ENCODE measurements around the gene IGSF8.
"Not testable (repeated sequence)": the region's sequence is repeated elsewhere in the genome, so short reads cannot be mapped to it uniquely, and the experiment has no call there.

Gene IGSF8

DNA sequence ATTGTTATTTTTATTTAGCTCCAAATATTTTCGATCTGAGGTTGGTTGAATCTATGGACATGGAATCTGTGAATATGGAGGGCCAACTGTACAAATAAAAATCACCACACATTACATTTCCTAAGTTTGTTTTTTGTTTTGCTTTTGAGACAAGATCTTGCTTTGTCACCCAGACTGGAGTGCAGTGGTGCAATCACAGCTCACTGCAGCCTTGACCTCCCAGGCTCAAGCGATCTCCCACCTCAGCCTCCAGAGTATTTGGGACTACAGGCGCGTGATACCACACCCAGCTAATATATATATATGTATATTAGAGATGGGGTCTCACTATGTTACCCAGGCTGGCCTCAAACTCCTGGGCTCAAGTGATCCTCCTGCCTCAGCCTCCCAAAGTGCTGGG lies 27.9 kb upstream of the IGSF8 start:
- DNase-seq (ENCODE audit: low spot score), result not testable (repeated sequence)

DNA sequence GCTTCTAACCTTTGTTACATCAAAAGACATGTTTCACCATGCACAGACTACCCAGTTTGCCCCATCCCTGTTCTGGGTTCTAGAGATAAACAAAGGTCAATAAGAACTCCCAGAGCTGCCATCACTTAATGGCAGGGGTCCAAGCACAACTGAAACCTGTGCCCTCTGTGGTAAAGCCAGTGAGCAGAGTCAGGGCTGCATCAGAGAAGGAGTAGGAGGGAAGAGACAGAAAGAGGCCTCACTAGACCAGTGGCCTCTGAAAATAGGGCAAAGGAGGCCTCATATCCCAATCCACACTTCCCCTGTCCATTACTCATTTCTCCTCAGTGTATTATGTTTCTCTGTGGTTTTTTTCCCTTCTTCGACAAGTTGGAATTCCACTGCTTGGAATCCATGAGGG lies 27.3 kb upstream of the IGSF8 start:
- DNase-seq (ENCODE audit: low spot score), result no peak

DNA sequence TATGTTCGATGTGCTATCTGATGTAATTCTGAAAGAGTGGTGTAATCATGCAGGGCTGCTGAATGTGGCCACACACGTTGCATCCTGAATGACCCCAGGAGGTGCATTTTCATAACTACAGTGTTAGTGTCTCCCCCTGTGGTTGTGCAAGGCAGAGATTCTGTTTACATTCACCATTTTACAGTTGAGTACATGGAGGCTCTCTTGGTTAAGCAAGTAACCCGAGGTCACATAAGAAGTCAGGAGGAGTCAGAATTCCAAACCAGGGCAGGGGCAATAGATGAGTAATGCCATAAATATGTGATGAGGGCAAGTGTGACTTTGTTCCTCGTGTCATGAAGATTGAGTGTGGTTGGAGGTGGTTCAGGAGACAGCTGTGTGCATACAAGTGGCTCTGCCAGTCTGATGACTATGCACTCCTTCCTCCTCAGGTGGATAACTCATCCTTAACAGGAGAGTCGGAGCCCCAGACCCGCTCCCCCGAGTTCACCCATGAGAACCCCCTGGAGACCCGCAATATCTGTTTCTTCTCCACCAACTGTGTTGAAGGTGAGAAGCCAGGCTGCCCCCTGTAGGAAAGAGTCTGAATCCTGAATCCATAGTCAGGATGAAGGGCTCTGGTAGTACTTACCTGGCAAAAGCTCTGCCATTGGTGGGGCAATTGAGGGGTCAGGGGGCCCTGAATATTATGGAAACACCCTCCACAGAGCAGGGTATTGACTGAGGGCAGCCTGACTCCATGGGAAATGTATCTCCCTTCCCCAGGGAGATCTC lies 26.5 kb upstream of the IGSF8 start:
- DNase-seq (ENCODE audit: low spot score), result peak; percentile 69

DNA sequence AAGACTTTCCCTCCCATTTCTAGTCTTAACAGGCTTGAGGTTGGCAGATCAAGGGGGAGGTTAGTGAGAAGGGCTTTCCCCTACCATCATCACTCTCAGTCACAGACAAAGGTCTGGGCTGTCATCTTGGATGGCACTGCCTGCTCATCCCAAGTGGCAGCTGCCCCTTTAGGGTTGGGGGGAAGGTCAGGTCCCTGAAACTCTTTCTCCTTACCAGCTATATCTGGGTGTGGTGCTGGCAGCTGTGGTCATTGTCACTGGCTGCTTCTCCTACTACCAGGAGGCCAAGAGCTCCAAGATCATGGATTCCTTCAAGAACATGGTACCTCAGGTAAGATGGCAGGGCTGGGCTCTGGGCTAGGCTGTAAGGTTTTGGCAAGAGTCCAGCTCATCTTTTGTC lies 25.3 kb upstream of the IGSF8 start:
- DNase-seq (ENCODE audit: low spot score), result no peak

GRCh38 chr1:160122978-160123495 lies 24.6 kb upstream of the IGSF8 start:
- no peak for DNase-seq (ENCODE audit: low spot score)

- DNase-seq (ENCODE audit: low spot score), result no peak
These were observed 23.0 kb upstream of the IGSF8 start for GRCh38 chr1:160121388-160121787.

DNA sequence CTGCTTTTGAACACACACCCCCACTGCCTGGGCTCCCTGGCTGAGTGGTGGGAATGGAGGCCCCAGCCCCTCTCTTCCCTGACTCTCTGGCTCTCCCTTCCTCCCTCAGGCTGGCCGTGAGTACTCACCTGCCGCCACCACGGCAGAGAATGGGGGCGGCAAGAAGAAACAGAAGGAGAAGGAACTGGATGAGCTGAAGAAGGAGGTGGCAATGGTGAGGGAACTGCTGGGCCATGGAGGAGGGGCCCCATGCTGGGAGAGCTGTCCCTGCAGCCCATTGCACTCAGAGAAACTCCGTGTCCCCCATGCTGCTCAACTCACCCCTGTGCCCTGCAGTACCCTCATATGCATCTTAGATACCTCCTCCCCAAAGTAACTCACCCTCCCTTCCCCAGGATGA lies 22.4 kb upstream of the IGSF8 start:
- DNase-seq (ENCODE audit: low spot score), result no peak

DNA sequence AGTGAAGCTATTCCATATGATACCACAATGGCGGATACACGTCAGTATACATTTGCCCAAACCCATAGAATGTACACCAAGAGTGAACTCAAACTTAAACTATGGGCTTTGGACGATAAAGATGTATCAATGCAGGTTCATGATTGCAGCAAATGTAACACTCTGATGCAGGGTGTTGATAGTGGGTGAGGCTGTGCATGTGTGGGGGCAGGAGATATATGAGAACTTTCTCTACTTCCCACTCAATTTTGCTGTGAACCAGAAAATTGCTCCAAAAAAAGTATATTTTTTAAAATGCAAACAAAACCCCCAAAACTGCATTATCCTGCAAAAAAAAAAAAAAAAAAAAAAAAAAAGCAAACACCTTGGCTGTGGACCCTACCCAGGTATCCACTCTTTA lies 20.5 kb upstream of the IGSF8 start:
- DNase-seq (ENCODE audit: low spot score), result no peak

DNA sequence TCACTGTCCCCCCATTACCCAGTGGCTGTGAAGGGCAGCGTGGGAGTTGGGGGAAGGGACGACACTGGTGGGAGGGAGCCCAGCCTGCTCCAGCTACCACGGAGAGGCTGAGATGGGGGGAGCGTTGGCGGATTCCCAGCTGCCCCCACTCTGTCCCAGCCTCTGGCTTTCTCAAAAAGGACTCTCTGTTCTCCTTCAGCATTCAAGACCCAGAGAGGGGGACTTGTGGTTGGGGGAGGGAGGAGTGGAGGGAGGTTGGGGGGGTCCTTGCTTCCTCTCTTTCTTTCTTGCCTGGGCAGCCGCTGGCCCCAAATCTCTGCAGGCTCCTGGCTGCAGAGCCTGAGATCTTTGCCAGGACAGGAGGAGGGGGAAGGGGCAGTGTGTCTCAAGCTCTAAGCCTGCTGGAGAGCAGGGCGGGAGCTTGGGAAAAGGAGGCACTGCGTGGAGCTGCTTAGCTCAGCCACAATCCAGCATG lies 19.3 kb upstream of the IGSF8 start:
- no peak for DNase-seq (ENCODE audit: low spot score)

DNA sequence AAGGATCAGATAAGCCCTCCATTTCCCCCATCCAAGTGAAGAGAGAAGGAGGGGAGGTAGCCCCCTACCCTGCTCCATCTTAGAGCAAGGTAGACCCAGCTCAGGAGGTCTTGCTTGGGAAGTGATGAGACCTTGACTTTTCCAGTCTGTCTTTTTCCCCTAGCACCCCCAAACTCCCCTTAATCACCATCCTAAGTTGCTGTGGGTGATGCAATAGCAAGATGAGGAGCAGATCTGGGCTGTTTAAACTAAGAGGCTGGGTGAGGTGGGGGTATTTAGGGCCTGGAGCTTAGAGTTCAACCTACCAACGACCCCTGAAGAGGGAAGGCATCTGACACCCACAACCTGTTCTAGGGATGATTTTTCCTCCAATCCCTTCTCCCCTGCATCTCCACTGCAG lies 18.9 kb upstream of the IGSF8 start:
- DNase-seq (ENCODE audit: low spot score), result no peak

GRCh38 chr1:160116283-160117147 lies 18.1 kb upstream of the IGSF8 start:
- DNase-seq (ENCODE audit: low spot score), result no peak

DNA sequence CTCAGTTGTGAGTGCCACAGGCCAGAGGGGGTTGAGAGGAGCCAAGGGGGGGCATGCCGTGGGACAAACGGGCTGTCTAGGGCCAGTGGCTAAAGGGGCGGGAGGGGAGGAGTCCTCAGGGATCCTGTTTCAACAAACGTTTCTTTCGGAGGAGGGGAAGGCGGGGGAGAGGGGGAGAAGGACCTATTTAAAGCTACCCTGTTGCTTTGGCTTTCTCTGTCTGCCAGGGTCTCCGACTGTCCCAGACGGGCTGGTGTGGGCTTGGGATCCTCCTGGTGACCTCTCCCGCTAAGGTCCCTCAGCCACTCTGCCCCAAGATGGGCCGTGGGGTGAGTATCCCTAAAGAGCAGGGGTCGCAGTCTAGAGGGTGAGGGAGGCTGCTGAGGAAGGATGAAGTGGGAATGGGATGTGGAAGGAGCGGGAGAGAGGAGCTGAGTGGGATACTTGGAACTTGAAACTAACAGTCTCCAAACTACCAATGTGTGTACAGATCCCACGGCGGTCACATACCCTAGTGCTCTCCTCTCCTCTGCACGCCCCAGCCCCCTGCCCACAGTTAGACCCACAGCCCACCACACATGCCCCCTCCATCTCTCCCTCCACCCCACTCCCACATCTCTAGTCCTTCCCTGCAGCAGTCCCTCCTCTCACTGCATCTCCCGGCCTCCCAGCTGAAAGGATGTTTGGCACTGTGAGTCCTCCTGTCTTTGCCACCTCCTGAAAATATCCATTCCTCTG lies 17.3 kb upstream of the IGSF8 start, which contains the start of gene ATP1A2:
Gene ATP1A2, plus strand, starts transcription at position 215 of the 738 bp plus-strand sequence. Its CDS starts 103 bp downstream, at position 318.
- no peak for DNase-seq (ENCODE audit: low spot score)

DNA sequence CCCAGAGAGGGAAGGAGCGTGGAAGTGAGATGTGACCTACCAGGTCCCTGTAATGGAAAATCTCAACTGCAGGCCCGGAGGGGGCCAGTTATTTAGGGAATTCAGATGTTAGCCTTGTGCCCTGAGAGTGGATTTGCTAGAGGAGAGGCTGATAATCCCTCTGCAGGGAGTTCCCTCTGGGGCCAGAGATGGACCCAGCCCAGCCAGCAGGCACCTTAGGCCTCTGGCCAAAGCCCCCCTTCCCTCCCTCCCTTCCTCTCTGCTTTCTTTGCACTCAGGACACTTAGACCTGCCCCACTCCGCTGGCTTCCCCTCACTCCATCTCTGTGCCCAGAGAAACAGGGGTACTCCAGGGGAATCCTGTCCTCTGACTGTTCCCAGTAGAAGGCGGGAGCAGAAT lies 15.7 kb upstream of the IGSF8 start:
- DNase-seq (ENCODE audit: low spot score), result no peak

- DNase-seq (ENCODE audit: low spot score), result no peak
These were observed 15.0 kb upstream of the IGSF8 start for GRCh38 chr1:160113407-160113806.

DNA sequence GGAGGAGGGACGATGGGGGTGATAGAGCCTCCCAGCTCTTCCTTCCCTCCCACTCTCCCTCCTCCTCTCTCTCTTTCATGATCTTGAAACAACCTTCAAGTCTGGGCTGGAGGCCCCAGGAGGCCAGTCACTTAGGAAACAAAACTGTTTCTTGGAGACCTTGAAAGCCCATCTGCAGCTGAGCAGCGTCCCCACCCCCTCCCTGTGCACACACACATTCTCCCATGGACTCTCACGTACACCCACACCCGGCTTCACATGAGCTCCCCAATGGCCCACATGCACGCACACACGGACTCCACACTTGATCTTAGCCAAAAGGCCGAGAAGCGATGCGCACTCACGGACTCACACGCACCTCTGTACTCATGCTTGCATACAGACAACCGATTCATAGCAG lies 13.9 kb upstream of the IGSF8 start:
- DNase-seq (ENCODE audit: low spot score), result no peak

GRCh38 chr1:160111462-160111861 lies 13.0 kb upstream of the IGSF8 start:
- DNase-seq (ENCODE audit: low spot score), result not testable (repeated sequence)

- no peak for DNase-seq (ENCODE audit: low spot score)
These were observed 11.3 kb upstream of the IGSF8 start for GRCh38 chr1:160109686-160110085.

DNA sequence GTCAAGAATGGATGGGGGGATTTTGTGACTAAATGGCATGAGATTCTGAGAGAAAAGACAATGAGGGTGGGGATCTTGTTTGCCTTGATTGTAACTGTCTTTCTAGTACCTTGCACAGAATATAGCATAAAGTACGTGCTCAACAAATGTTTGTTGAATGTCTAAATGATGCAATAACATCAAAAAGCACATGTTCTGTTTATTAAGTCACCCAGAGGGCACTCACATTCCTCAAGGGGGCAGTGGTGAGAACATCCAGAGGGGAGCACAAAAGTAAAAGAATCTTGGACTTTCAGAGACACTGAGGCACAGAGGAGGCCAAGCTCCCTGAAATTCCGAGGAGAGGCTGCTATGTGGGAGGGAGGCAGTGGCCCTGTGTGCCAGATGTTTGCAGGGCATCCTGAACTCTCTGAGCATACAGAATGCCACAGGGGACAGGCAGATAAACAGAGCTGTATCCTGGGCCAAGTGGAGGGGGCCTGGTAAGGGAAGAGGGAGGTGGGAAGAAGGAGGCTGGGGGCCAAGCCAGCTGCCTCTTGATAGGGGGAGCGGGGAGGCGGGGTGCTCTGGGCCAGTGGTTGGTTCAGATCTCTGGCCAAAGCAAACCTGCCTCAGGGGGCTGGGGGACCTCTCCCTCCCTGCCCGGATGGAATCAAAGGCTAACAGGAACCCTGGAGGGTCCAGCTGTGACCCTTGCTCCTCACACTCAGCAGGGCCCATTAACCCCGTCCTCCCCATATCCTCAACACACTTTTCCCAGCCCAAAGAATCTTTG lies 10.7 kb upstream of the IGSF8 start:
- DNase-seq (ENCODE audit: low spot score), result peak; percentile 70

DNA sequence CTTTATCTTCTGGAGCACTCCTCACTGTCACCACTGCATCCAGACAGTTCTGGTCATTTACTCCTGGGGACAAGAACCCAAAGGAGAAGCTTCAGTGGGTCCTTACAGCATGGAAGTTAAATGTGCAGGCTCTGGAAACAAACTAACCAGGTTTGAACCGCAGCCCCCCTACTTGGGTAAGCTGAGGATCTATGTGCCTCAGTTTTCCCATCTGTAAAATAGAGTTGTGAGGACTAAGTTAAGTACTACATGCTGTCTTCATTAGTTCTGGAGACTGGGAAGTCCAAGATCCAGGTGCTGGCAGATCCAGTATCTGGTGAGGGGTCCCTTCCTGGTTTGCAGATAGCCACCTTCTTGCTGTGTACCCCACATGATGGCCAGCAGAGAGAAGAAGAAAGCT lies 9.1 kb upstream of the IGSF8 start:
- no peak for DNase-seq (ENCODE audit: low spot score)

- DNase-seq (ENCODE audit: low spot score), result no peak
These were observed 6.7 kb upstream of the IGSF8 start for GRCh38 chr1:160105155-160105554.

DNA sequence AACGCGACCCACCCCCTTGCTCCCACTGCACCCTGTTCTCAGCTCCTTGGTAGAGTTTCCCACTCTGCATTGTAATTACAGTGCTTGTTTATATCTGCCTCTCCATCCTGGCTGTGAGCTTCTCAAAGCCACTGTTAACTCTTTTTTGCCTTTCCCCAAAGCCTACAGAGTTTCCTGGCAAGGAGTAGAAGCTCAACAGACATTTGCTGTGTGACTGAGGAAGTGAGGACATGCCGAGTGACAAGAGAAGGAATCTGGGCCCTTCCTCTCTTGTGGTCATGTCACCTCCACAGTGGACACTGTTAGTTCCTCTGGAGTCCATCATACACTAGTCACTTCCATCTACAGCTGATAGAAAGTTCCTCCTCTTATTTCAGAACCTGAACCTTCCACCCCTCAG lies 6.1 kb upstream of the IGSF8 start:
- DNase-seq (ENCODE audit: low spot score), result no peak
